Dedifferentiated amniotic fluid mesenchymal stem cell (primary cell): ENCODE measurements around the gene COBL.

Experiments
- DNase-seq: peaks from one replicate; pipeline ENCODE4 v3.0.0-alpha.2; 2016; ENCODE audit errors: extremely low spot score

COBL gene

DNA sequence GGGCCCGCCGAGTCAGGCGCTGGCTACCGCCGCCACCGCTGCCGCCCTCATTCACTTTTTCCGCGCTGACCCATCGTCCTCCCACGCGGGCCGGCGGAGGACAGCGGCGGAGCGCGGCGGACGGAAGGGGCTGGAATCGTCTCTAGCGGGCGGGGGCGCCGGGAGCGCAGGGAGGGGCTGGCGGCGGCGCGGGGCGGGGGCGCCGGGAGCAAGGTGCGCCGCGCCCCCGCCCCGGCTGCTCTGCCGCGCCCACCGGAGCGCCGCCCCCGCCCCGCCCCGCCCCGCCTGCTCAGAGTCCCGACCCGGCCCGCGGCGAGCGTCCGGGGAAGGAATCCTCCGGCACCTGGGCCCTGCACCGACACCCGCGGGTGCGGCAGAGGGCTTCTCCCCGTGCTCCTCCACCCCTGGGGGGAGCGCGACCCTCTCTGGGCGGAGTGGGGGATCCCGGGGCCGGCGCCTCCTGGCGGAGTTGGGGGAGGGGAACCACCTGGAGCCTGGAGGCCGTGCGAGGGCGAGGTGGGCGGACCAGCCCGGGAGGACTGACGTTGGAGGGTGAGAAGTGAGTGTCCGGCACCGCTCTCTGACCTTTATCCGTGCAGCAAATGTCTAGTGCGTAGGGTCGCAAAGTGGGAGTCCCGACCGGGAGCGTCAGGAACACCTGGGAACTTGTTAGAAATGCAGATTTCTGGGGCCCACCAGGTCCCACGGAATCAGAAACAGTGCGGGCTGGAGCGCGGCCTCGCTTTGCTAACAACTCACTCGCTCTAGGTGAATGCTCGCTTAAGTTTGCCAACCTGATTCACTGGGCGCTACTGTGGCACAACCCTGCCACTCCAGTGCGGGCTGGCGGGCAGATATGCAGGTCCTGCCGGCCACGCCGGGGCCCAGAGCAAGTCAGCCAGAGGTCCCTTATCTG, at the start of gene COBL:
COBL (minus strand) TSS at position 144 of the 916 bp plus-strand sequence. CDS start 176 bp downstream, outside the sequence.
- DNase-seq = no peak

DNA sequence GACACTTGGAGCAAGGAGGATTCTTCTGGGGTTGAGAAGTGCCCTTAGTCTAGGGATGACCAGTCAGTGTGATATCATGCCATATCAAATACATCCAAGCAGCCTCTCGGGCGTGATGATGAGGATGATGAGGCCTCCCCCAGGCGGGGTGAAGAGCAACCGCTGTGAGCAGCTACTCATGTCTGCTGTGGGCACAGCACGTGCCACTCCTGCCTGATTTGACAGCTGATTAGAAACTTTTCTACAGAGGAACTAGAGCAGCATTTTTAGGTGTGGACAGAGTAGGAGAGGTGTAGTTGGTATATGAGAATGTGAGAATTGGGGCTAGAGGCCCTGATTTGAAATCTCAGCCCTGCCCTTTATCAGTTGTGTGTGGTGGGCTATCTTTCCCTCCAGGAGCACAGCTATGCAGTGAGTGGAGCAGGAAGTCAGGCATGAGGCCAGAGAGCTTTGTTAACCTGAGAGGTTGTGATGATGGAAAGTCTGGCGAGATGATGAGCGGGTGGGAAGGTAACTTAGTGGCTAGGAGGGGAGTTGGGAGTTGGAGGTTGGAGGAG, 49.6 kb upstream of the COBL start:
- DNase-seq = no peak

- DNase-seq = no peak
Observed at GRCh38 chr7:51357821-51358220, 41.2 kb upstream of the COBL start.

DNA sequence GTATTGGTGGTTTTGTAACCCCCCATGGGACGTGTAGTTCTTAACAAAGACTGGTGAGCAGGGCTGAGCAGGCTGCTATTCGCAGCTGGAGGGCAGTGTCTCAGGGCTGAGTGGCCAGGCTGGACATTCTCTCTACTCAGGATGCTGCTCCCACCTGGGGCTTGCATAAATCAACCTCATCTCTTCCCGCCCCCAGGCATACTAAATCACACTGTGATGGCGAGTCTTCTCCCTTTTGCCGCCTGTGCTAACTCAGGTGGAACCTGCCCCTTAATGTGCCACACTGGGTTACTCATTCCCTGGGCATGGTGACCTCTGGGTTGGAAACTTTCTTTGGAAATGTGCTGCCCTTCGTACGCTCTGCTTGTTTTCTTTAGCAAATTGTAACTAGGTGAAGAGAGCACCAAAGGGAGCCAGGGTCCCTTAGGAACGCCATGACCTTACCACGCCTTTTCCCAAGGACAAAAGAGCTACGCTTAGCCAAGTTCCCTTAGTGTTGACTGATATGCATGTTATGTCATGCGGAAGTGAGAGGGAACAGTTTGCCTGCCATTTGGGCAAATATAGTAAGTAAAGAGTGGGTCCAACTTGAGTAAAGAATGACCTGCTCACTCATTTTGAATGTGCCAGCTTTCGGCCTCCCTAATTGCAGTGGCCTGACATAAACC, 40.4 kb upstream of the COBL start:
- no peak for DNase-seq

DNA sequence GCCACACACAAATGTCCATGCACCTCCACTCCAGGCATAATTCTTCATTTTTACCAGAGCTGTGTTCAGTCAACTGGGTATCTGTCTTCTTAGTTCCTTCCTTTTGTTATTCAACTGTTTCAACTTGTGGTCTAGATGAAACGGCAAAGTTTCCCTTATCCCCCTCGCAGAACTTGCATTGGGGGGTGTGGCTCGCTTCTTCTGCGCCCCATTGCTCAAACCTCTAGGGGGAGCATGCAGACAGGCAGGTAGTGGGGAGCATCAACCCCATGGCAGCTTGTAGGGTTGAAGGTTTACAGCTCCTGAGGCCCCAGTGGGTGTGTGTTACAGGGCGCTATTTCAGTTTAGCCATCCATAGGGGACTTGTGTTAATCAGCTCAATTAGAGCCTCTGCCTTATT, 38.3 kb upstream of the COBL start:
- DNase-seq = no peak

DNA sequence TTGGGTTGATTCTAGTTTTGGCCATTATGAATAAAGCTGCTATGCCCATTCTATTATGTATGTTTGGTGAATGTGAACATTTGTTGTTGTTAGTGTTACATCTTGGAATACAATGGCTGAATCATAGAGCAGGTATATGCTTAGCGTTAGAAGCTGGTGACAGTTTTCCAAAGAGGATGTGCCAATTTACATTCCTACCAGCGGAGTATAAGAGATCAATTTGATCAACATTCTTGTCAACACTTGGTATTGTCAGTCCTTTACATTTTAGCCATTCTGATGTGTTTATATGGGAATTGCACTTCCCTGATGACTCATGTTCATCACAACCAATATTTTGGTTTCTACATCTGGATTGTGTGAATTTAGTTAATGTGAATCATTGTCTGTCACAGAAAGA, 37.8 kb upstream of the COBL start:
- DNase-seq = no peak

GRCh38 chr7:51352174-51353100, 35.8 kb upstream of the COBL start:
- DNase-seq = no peak

DNA sequence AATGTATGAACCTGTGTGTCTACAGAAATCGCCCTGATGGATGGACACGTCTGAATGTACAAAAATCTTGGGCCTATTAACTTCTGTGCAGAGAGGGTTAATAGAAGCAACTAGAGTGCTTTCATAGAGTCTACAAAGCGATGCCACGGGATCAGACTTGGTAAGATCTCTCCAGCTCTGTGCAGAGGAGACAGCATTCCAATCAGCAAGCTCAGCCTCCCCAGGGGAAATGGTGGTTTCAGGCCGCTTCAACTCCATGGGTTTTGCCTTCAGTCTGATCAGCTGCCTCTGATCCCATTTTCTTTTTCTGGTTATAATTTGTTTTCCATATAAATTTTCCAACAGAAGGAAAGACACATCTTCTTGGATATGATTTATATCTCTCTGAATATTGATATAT, 35.1 kb upstream of the COBL start:
- no peak for DNase-seq

GRCh38 chr7:51350546-51350896, 33.9 kb upstream of the COBL start:
- DNase-seq = no peak

GRCh38 chr7:51349820-51350545, 33.4 kb upstream of the COBL start:
- no peak for DNase-seq

- no peak for DNase-seq
Observed at GRCh38 chr7:51346126-51346525, 29.5 kb upstream of the COBL start.

- no peak for DNase-seq
Observed at GRCh38 chr7:51344406-51345138, 28.0 kb upstream of the COBL start.

DNA sequence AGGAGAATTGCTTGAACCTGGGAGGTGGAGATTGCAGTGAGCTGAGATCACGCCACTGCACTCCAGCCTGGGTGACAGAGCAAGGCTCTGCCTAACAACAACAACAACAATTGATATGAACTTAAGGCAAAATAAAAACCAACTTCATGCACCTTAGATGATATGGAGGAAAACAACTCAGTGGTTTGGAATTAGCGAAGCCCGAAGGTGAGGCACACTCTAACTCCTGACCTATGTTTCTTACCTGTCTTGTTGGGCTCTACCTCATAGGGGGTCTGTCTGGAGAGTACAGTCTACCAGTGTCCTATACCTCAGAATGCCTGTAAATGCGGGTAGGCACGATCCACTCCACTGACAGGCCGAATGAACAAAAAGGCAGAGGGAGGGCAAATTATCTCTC, 24.3 kb upstream of the COBL start:
- no peak for DNase-seq

GRCh38 chr7:51340029-51340838, 23.6 kb upstream of the COBL start:
- no peak for DNase-seq

- no peak for DNase-seq
Observed at GRCh38 chr7:51335057-51335456, 18.4 kb upstream of the COBL start.

DNA sequence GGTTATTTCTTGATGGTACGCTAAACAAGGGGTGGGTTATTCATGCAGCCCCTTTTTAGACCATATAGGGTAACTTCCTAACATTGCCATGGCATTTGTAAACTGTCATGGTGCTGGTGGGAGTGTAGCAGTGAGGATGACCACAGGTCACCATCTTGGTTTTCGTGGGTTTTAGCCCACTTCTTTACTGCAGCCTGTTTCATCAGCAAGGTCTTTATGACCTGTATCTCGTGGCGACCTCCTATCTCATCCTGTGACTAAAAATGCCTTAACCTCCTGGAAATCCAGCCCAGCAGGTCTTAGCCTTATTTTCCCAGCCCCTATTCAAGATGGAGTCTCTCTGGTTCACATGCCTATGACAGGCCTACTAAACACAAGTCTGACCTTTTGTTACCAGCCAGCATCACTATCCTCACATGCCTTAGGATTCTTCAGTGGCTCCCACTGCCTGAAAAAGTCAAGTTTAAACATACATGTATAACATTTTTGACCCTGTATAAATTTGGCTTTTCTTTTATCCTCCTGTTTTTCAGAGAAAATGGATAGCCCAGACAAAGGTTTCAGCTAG, 13.2 kb upstream of the COBL start:
- no peak for DNase-seq

DNA sequence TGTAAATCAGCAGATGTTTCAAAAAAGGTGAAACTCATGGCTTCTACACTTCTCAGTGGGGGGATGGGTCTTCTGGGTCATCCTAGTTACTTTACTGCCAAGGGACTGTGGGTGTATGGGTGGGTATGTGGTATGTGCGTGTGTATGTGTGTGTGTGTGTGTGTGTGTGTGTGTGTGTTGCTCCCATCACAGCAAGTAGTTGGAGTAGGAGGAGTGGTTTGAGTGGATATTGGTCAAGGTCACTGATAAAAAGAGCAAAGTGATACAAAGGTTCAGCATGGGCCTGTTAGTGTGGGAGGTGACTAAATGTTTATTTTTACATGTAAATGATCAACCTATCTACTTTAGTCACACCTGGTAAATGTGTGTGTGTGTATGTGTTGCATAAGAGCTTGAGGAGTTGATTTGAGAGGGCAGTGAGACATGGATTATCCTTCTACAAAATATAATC, 11.8 kb upstream of the COBL start:
- DNase-seq = no peak

DNA sequence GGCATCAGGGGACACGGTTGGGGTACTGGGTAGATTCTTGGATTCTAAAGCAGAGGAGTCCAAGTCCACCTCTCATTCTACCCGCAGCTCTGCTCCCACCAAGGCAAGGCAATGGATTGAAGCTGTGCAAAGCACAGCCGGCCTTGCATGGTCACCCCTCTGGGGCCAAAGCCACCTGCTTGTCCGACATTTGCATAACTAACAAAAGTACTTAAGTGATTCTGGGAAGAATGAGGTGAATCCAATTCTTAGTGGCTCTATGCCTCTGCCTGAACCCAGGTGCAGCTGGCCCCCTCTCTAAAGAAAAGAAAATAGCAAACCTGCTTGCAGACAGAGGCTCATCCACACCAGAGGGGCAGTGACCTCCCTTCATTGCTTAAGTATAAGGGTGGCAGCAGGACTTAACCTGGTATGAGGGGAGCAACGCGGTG, 10.7 kb upstream of the COBL start:
- DNase-seq = no peak

DNA sequence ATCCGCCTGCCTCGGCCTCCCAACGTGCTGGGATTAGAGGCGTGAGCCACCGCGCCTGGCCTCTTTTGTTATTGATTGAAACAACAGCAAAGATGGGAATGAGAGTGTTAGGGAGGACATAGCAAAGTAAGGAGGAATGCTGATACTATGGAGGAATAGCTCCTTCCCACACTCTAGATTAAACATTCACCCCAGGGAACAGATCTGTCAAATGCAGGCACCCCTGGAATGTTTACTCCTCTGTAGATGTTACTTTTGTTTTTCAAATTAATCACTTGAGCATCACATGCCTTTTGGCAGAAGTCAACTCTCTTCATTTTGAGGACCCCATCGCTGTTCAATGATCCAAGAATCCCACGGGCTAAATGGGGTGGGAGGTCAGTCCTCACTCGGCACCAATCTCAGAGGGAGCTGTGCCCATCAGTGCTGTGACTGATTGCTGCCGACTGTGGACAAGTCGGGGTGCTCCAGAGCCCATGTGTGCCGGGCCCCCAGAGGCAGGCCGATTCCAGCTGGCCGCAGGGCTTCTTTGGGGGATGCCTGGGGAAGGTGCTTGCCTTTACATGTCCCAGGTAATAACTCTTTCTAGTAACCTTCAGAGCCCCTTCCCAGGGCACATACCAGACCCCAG, 10.2 kb upstream of the COBL start:
- DNase-seq = no peak
